Globus pallidus (tissue), 1 donor: ENCODE results near the gene UGT3A1.
"Not testable (repeated sequence)": the region's sequence is repeated elsewhere in the genome, so short reads cannot be mapped to it uniquely, and the experiment has no call there.

Experiments
- DNase-seq: peaks from one replicate; pipeline ENCODE4 v3.0.0-alpha.2; 2015; ENCODE audit warnings: low spot score

Gene UGT3A1

GRCh38 chr5:35990941-35991611, at the start of gene UGT3A1:
Gene UGT3A1 (minus strand): TSS chr5:35991390. CDS start chr5:35991240, 150 bp downstream.
- no peak for DNase-seq

GRCh38 chr5:36035696-36036095, 44.5 kb upstream of the UGT3A1 start:
- no peak for DNase-seq

GRCh38 chr5:36034536-36035134, 43.4 kb upstream of the UGT3A1 start:
- not testable (repeated sequence) for DNase-seq

- DNase-seq, result no peak
Observed at GRCh38 chr5:36033486-36033885, 42.3 kb upstream of the UGT3A1 start.

- DNase-seq, result no peak
Observed at GRCh38 chr5:36033047-36033446, 41.9 kb upstream of the UGT3A1 start.

GRCh38 chr5:36031223-36031622, 40.0 kb upstream of the UGT3A1 start:
- DNase-seq, result no peak

GRCh38 chr5:36029914-36030313, 38.7 kb upstream of the UGT3A1 start:
- peak; percentile 85 for DNase-seq

- DNase-seq, result no peak
Observed at GRCh38 chr5:36028816-36029465, 37.8 kb upstream of the UGT3A1 start.

GRCh38 chr5:36027711-36028110, 36.5 kb upstream of the UGT3A1 start:
- DNase-seq, result no peak

- no peak for DNase-seq
Observed at GRCh38 chr5:36026706-36027465, 35.7 kb upstream of the UGT3A1 start.

GRCh38 chr5:36022246-36022645, 31.1 kb upstream of the UGT3A1 start:
- not testable (repeated sequence) for DNase-seq

- not testable (repeated sequence) for DNase-seq
Observed at GRCh38 chr5:36019584-36019983, 28.4 kb upstream of the UGT3A1 start.

GRCh38 chr5:36017622-36018021, 26.4 kb upstream of the UGT3A1 start:
- no peak for DNase-seq

- DNase-seq, result no peak
Observed at GRCh38 chr5:36017004-36017403, 25.8 kb upstream of the UGT3A1 start.

GRCh38 chr5:36013182-36013581, 22.0 kb upstream of the UGT3A1 start:
- DNase-seq, result no peak

- DNase-seq, result no peak
Observed at GRCh38 chr5:36009698-36010097, 18.5 kb upstream of the UGT3A1 start.

GRCh38 chr5:36007366-36007765, 16.2 kb upstream of the UGT3A1 start:
- no peak for DNase-seq

GRCh38 chr5:36006163-36006562, 15.0 kb upstream of the UGT3A1 start:
- no peak for DNase-seq

- no peak for DNase-seq
Observed at GRCh38 chr5:36001032-36001431, 9.8 kb upstream of the UGT3A1 start.

- DNase-seq, result no peak
Observed at GRCh38 chr5:35999547-35999946, 8.4 kb upstream of the UGT3A1 start.

GRCh38 chr5:35996076-35996475, 4.9 kb upstream of the UGT3A1 start:
- no peak for DNase-seq

- no peak for DNase-seq
Observed at GRCh38 chr5:35990520-35990919, 670 bp downstream of the UGT3A1 start.

- no peak for DNase-seq
Observed at GRCh38 chr5:35988529-35988928, 2.7 kb downstream of the UGT3A1 start.
